Tongue (tissue), 2 donors: ENCODE data around the gene EXOC4. TPM values are rescaled to one million over a fixed set of nuclear protein-coding genes. Genes with fewer than 3 reads are reported as not detected.

Source experiments
- DNase-seq: peaks from one replicate; pipeline ENCODE4 v3.0.0-alpha.2; 2015
- total RNA-seq: library from RNA; depleted of rRNA; stranded (reverse); fragments of >200 nt; gene quantifications from one replicate; pipeline ENCODE4 v1.2.3, GENCODE V29; 2014

The EXOC4 gene
- total RNA-seq, 1 donor from 2014 or later, result 140 TPM

GRCh38 chr7:133542209-133542780, 289.4 kb downstream of the EXOC4 start:
- DNase-seq, result no peak

GRCh38 chr7:133543657-133544056, 290.8 kb downstream of the EXOC4 start:
- DNase-seq, result no peak

- DNase-seq, result peak; percentile 10
Observed at GRCh38 chr7:133545618-133546017, 292.7 kb downstream of the EXOC4 start.

- no peak for DNase-seq
Observed at GRCh38 chr7:133547981-133548380, 295.1 kb downstream of the EXOC4 start.

- DNase-seq, result no peak
Observed at GRCh38 chr7:133549633-133550032, 296.8 kb downstream of the EXOC4 start.

- no peak for DNase-seq
Observed at GRCh38 chr7:133550145-133550544, 297.3 kb downstream of the EXOC4 start.

GRCh38 chr7:133550811-133551210, 297.9 kb downstream of the EXOC4 start:
- DNase-seq, result no peak

GRCh38 chr7:133551466-133551865, 298.6 kb downstream of the EXOC4 start:
- DNase-seq, result no peak

GRCh38 chr7:133552079-133552478, 299.2 kb downstream of the EXOC4 start:
- DNase-seq, result no peak

- no peak for DNase-seq
Observed at GRCh38 chr7:133554330-133554729, 301.5 kb downstream of the EXOC4 start.

- no peak for DNase-seq
Observed at GRCh38 chr7:133556048-133556447, 303.2 kb downstream of the EXOC4 start.

GRCh38 chr7:133556553-133556952, 303.7 kb downstream of the EXOC4 start:
- DNase-seq, result no peak

- no peak for DNase-seq
Observed at GRCh38 chr7:133560900-133561299, 308.0 kb downstream of the EXOC4 start.

- no peak for DNase-seq
Observed at GRCh38 chr7:133561396-133561795, 308.5 kb downstream of the EXOC4 start.

- DNase-seq, result no peak
Observed at GRCh38 chr7:133562621-133563020, 309.7 kb downstream of the EXOC4 start.

- DNase-seq, result no peak
Observed at GRCh38 chr7:133563251-133563650, 310.4 kb downstream of the EXOC4 start.

GRCh38 chr7:133564484-133564883, 311.6 kb downstream of the EXOC4 start:
- DNase-seq, result no peak

- DNase-seq, result no peak
Observed at GRCh38 chr7:133568544-133568943, 315.7 kb downstream of the EXOC4 start.

GRCh38 chr7:133570321-133570720, 317.4 kb downstream of the EXOC4 start:
- no peak for DNase-seq

- no peak for DNase-seq
Observed at GRCh38 chr7:133571076-133571475, 318.2 kb downstream of the EXOC4 start.

- no peak for DNase-seq
Observed at GRCh38 chr7:133572087-133572486, 319.2 kb downstream of the EXOC4 start.

GRCh38 chr7:133572843-133573242, 320.0 kb downstream of the EXOC4 start:
- no peak for DNase-seq

- no peak for DNase-seq
Observed at GRCh38 chr7:133573554-133574265, 320.8 kb downstream of the EXOC4 start.

GRCh38 chr7:133575726-133576440, 323.0 kb downstream of the EXOC4 start:
- DNase-seq, result no peak
